Keratinocyte (primary cell): ENCODE results near the gene PKHD1. TPM values are rescaled to one million over a fixed set of nuclear protein-coding genes. Genes with fewer than 3 reads are reported as not detected.

Experiments
- DNase-seq: peaks from one replicate; pipeline ENCODE4 v3.0.0-alpha.2; 2011; ENCODE audit warnings: low read depth, missing footprints, low spot score
- FAIRE-seq: peaks from 2 replicates; lab custom pipeline; 2011; peaks lifted over from hg19 to GRCh38; lab: Jason Lieb, UNC
- H2AFZ ChIP-seq: 2 replicates; pipeline ENCODE4 v1.6.0; 2012; ENCODE audit warnings: low read length, control low read depth, inconsistent platforms; ENCODE audit not compliant: control insufficient read depth
- H3K27ac ChIP-seq: 2 replicates; pipeline ENCODE4 v1.5.1; 2011; ENCODE audit warnings: low read length; ENCODE audit not compliant: control insufficient read depth, insufficient read depth
- H3K27me3 ChIP-seq: 3 replicates; pipeline ENCODE4 v1.6.0; 2011; ENCODE audit warnings: low read length; ENCODE audit not compliant: control insufficient read depth, insufficient read depth; ENCODE audit errors: extremely low read depth
- H3K36me3 ChIP-seq, 2 experiments: 2 replicates in 1 of 2; 3 replicates in 1 of 2; pipeline ENCODE4 v1.5.1; 2011; ENCODE audit warnings: low read length in 2 of 2, mild to moderate bottlenecking in 1 of 2; ENCODE audit not compliant: control insufficient read depth in 2 of 2, insufficient read depth in 2 of 2; ENCODE audit errors: extremely low read depth in 1 of 2
- H3K4me1 ChIP-seq: 3 replicates; pipeline ENCODE4 v1.5.1; 2011; ENCODE audit warnings: low read length; ENCODE audit not compliant: control insufficient read depth, insufficient read depth; ENCODE audit errors: extremely low read depth
- H3K4me2 ChIP-seq: 3 replicates; pipeline ENCODE4 v1.6.0; 2011; ENCODE audit warnings: low read depth, low read length; ENCODE audit not compliant: control insufficient read depth, insufficient read depth; ENCODE audit errors: extremely low read depth
- H3K4me3 ChIP-seq, 3 experiments: fragments of 200-600 bp in 1 of 3; sonication (generic) in 1 of 3; 2 replicates in 2 of 3; 3 replicates in 1 of 3; pipeline ENCODE4 v1.5.1; 2011 to 2016; ENCODE audit warnings: low read length in 3 of 3, mild to moderate bottlenecking in 3 of 3, control low read depth in 2 of 3, inconsistent platforms in 1 of 3, low read depth in 1 of 3, mixed read lengths in 1 of 3, mixed run types in 1 of 3, moderate library complexity in 1 of 3; ENCODE audit not compliant: control insufficient read depth in 2 of 3, insufficient read depth in 2 of 3; ENCODE audit errors: extremely low read depth in 1 of 3
- H3K79me2 ChIP-seq: 2 replicates; pipeline ENCODE4 v1.6.0; 2012; ENCODE audit warnings: low read length; ENCODE audit not compliant: control insufficient read depth, insufficient read depth
- H3K9ac ChIP-seq: 3 replicates; pipeline ENCODE4 v1.6.0; 2011; ENCODE audit warnings: low read length; ENCODE audit not compliant: control insufficient read depth, insufficient read depth; ENCODE audit errors: extremely low read depth
- H3K9me1 ChIP-seq: 3 replicates; pipeline ENCODE4 v1.6.0; 2011; ENCODE audit warnings: low read length; ENCODE audit not compliant: control insufficient read depth, insufficient read depth; ENCODE audit errors: extremely low read depth
- H3K9me3 ChIP-seq: 2 replicates; pipeline ENCODE4 v1.5.1; 2012; ENCODE audit warnings: low read depth, low read length; ENCODE audit not compliant: control insufficient read depth
- H4K20me1 ChIP-seq: 3 replicates; pipeline ENCODE4 v1.6.0; 2011; ENCODE audit warnings: low read length; ENCODE audit not compliant: control insufficient read depth, insufficient read depth; ENCODE audit errors: extremely low read depth
- EZH2 ChIP-seq: IDR thresholded peaks from one replicate; pipeline ENCODE4 v1.6.1; 2012; ENCODE audit warnings: inconsistent platforms, mild to moderate bottlenecking, low read length, moderate library complexity
- dilution Hi-C: fragments of 300-500 bp; cut with MboI; formaldehyde crosslinking; loops from one replicate; pipeline ENCODE4 v1.7.0; 2020; ENCODE audit warnings: low sequenced_read_pairs; ENCODE audit not compliant: extremely low pct_ligation_motif_present
- polyA plus RNA-seq, 5 experiments: library from polyadenylated mRNA; depleted of rRNA in 3 of 5; stranded (reverse) in 3 of 5; stranded (forward) in 1 of 5; unstranded in 1 of 5; fragments of >200 nt; gene quantifications; 1 replicate in 1 of 5; 2 replicates in 3 of 5; 3 replicates in 1 of 5; pipeline versions ENCODE4 v1.2.1 to v1.2.3, GENCODE V29; 2011 to 2012; ENCODE audit warnings: missing spikeins in 2 of 5, low read depth in 1 of 5, low replicate concordance in 1 of 5
- TF ChIP-seq, protein P1 (sequence below), 3 experiments: IDR thresholded peaks in 1 of 3; conservative IDR thresholded peaks in 1 of 3; optimal IDR thresholded peaks in 1 of 3; 2 replicates in 2 of 3; 3 replicates in 1 of 3; pipeline versions ENCODE3 to v1.5.1; 2011; ENCODE audit warnings: low read length in 3 of 3, mild to moderate bottlenecking in 3 of 3, moderate library complexity in 2 of 3, control low read depth in 1 of 3, inconsistent platforms in 1 of 3; ENCODE audit not compliant: insufficient read depth in 2 of 3; ENCODE audit errors: extremely low read depth in 1 of 3

Gene PKHD1
- polyA plus RNA-seq, 1 donor (not counting 4 experiments of a cell fraction or from before 2014, with no cell fraction given): under 0.01 TPM

DNA sequence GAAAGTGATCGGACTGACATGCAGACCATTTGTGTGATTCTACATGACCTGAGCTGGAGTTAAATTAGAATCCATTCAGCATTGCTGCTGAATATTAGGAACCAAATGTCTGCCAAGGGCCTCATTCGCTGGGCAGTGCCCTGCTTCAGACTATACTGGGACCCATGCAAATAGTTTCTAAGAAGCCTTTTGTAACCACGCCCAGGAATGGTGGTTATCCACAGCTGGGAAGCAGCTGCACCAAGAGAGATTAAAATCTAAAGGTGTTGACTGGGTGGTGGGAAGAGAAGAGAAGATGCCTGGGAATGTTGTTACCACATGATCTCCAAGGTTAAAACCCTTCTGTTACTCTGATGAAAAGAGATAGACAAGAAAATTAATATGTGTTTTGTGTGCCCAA lies 156.8 kb downstream of the PKHD1 start:
- H3K9ac ChIP-seq: no peak overlapping the region
- H3K4me3 ChIP-seq: no peak overlapping the region
- no peak for DNase-seq
- no peaks in the 10 kb centered on the region for H3K79me2 ChIP-seq
- H3K9me1 ChIP-seq: no peaks in the 10 kb centered on the region
- TF ChIP-seq, protein P1, sequence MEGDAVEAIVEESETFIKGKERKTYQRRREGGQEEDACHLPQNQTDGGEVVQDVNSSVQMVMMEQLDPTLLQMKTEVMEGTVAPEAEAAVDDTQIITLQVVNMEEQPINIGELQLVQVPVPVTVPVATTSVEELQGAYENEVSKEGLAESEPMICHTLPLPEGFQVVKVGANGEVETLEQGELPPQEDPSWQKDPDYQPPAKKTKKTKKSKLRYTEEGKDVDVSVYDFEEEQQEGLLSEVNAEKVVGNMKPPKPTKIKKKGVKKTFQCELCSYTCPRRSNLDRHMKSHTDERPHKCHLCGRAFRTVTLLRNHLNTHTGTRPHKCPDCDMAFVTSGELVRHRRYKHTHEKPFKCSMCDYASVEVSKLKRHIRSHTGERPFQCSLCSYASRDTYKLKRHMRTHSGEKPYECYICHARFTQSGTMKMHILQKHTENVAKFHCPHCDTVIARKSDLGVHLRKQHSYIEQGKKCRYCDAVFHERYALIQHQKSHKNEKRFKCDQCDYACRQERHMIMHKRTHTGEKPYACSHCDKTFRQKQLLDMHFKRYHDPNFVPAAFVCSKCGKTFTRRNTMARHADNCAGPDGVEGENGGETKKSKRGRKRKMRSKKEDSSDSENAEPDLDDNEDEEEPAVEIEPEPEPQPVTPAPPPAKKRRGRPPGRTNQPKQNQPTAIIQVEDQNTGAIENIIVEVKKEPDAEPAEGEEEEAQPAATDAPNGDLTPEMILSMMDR (optimal IDR thresholded peaks at IDR 0.05 in 1 of 3, IDR thresholded peaks at IDR 0.05 in 1 of 3, conservative IDR thresholded peaks at IDR 0.05 in 1 of 3; ENCODE audit: extremely low read depth in 1 of 3, insufficient read depth in 2 of 3, low read length in 3 of 3): no peak
- no peak for TF ChIP-seq EZH2
- no peaks in the 10 kb centered on the region for H4K20me1 ChIP-seq
- H2AFZ ChIP-seq: no peak overlapping the region
- no peaks in the 10 kb centered on the region for H3K27me3 ChIP-seq
- no peaks in the 10 kb centered on the region for H3K36me3 ChIP-seq
- FAIRE-seq: no peak
- H3K4me1 ChIP-seq: no peaks in the 10 kb centered on the region
- no peak overlapping the region for H3K4me2 ChIP-seq
- no peak overlapping the region for H3K27ac ChIP-seq
- dilution Hi-C loops: no loop called here
- no peaks in the 10 kb centered on the region for H3K9me3 ChIP-seq

DNA sequence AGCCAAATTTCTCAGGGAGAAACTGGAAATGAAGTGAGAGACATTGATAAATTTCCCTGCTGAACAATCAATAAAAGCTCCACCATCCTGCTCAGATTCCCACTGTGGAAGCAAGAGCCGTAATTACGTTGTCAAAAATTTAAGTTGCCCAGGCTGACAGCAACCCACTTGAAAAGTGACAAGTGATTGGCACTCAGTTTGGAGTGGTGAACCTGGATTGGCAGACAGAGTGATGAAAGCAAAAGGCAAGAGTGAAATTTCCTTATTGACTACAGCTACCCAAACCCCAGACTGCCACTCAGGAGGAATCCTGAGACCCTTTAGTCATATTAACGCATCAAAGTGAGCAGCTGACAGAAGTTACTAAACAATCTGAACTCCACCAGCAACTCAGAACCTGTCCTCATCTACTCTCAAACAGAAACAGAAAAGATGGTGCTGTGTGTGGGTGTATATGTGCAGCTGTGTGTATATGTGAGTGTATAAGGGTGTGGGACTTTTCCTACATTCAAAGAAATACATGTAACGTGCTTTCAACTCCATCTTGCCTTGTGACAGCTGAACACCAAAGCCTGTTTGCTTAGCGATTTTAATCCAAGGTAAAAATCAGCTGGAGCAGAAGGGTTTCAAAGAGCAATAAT lies 157.4 kb downstream of the PKHD1 start:
- no peak for FAIRE-seq
- H3K27me3 ChIP-seq: no peaks in the 10 kb centered on the region

More for the DNA sequence above, 157.4 kb downstream of the PKHD1 start:
- Histone ChIP-seq H3K4me3 (no peak overlapping the region), H3K36me3 (no peaks in the 10 kb centered on the region), H3K9me1 (no peaks in the 10 kb centered on the region), H3K4me2 (no peak overlapping the region), H2AFZ (no peak overlapping the region), H3K27ac (no peak overlapping the region), H3K4me1 (no peaks in the 10 kb centered on the region), H3K79me2 (no peaks in the 10 kb centered on the region), H3K9me3 (no peaks in the 10 kb centered on the region), H4K20me1 (no peaks in the 10 kb centered on the region), H3K9ac (no peak overlapping the region)
- TF ChIP-seq, protein P1 (optimal IDR thresholded peaks at IDR 0.05 in 1 of 3, IDR thresholded peaks at IDR 0.05 in 1 of 3, conservative IDR thresholded peaks at IDR 0.05 in 1 of 3; ENCODE audit: extremely low read depth in 1 of 3, insufficient read depth in 2 of 3, low read length in 3 of 3): no peak
- no peak for TF ChIP-seq EZH2
- DNase-seq: no peak
- dilution Hi-C loops: no loop called here
